WERI-Rb-1 (cell line): ENCODE data around the gene ZNF609.
A peak's percentile ranks its signal among the peaks of the same experiment; 100 is the strongest.

Experiments used
- DNase-seq: peaks from one replicate; pipeline ENCODE4 v3.0.0-alpha.2; 2020
- H3K27ac ChIP-seq: fragments of 250-450 bp; sonication (Bioruptor Pico); 2 replicates; pipeline ENCODE4 v1.5.1; 2020; ENCODE audit warnings: mild to moderate bottlenecking, moderate library complexity
- H3K27me3 ChIP-seq: fragments of 250-450 bp; sonication (Bioruptor Pico); 2 replicates; pipeline ENCODE4 v1.5.1; 2021; ENCODE audit warnings: mild to moderate bottlenecking, low read depth, moderate library complexity; ENCODE audit not compliant: insufficient read depth, severe bottlenecking
- H3K36me3 ChIP-seq: fragments of 250-450 bp; sonication (Bioruptor Pico); 2 replicates; pipeline ENCODE4 v1.5.1; 2020; ENCODE audit warnings: mild to moderate bottlenecking, moderate library complexity
- H3K4me3 ChIP-seq: 2 replicates; pipeline ENCODE4 v1.5.1; 2011; ENCODE audit warnings: low read depth, mild to moderate bottlenecking, control low read depth, low read length
- H3K9me3 ChIP-seq: fragments of 250-450 bp; sonication (Bioruptor Pico); 2 replicates; pipeline ENCODE4 v1.5.1; 2021; ENCODE audit warnings: mild to moderate bottlenecking, moderate library complexity; ENCODE audit not compliant: severe bottlenecking
- CTCF ChIP-seq: IDR thresholded peaks from 2 replicates; pipeline ENCODE4 v1.5.1; 2011; ENCODE audit warnings: low read depth, mild to moderate bottlenecking, control low read depth, inconsistent platforms, low read length

The ZNF609 gene

GRCh38 chr15:64562003-64562640 is 101.7 kb downstream of the ZNF609 start:
- TF ChIP-seq CTCF: no peak
- no peaks in the 10 kb centered on the region for H3K27me3 ChIP-seq
- no peaks in the 10 kb centered on the region; the same call in 1 of the 2 replicates for H3K36me3 ChIP-seq
- no peaks in the 10 kb centered on the region for H3K9me3 ChIP-seq
- no peak for DNase-seq
- no peak overlapping the region for H3K4me3 ChIP-seq
- H3K27ac ChIP-seq: no peak overlapping the region

- Histone ChIP-seq H3K27me3 (no peaks in the 10 kb centered on the region), H3K27ac (peak overlapping the region; percentile 34), H3K36me3 (no peaks in the 10 kb centered on the region; the same call in 1 of the 2 replicates), H3K4me3 (no peak overlapping the region), H3K9me3 (no peaks in the 10 kb centered on the region)
- no peak for TF ChIP-seq CTCF
- DNase-seq: no peak
Observed at GRCh38 chr15:64566102-64566501, 105.7 kb downstream of the ZNF609 start.

- no peak overlapping the region for H3K4me3 ChIP-seq
- peak overlapping the region; percentile 50 for H3K27ac ChIP-seq
- no peak for TF ChIP-seq CTCF
- peak; percentile 71 for DNase-seq
- H3K36me3 ChIP-seq: no peaks in the 10 kb centered on the region; the same call in 1 of the 2 replicates
- H3K9me3 ChIP-seq: no peaks in the 10 kb centered on the region
- no peaks in the 10 kb centered on the region for H3K27me3 ChIP-seq
Observed at GRCh38 chr15:64566629-64567427, 106.5 kb downstream of the ZNF609 start.

GRCh38 chr15:64568765-64569164 is 108.4 kb downstream of the ZNF609 start:
- no peak overlapping the region for H3K27ac ChIP-seq

GRCh38 chr15:64571857-64572291 is 111.5 kb downstream of the ZNF609 start:
- no peaks in the 10 kb centered on the region for H3K36me3 ChIP-seq
- H3K9me3 ChIP-seq: no peaks in the 10 kb centered on the region
- no peak for TF ChIP-seq CTCF
- no peaks in the 10 kb centered on the region for H3K27me3 ChIP-seq
- no peak overlapping the region for H3K27ac ChIP-seq
- no peak for DNase-seq
- H3K4me3 ChIP-seq: no peak overlapping the region

More at GRCh38 chr15:64568765-64569164, 108.4 kb downstream of the ZNF609 start:
- TF ChIP-seq CTCF: no peak
- Histone ChIP-seq H3K36me3 (no peaks in the 10 kb centered on the region; the same call in 1 of the 2 replicates), H3K4me3 (no peak overlapping the region), H3K27me3 (no peaks in the 10 kb centered on the region), H3K9me3 (no peaks in the 10 kb centered on the region)
- no peak for DNase-seq
